Measurements from ENCODE around the gene TRABD2B.

DNA sequence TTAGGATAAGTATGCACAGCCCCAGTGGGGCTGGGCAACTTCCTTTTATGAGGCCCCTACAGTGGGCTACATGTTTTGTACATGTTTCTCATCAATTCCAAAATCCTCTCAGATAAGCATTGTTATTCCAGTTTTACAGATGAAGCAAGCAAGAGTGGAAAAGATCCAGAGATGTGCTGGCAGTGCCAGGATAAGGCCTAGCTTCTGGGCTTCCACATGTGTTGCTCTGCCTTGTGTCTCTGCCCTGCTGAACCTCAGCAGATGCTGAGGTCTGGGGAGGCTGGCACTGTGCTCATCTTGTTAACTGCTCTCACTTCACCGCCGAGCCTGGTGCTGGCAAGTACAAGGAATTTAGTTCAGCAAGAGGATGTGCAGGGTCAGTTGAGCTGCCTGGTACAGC lies 202.1 kb downstream of the TRABD2B start:
- TF ChIP-seq EP300 (IDR thresholded peaks at IDR 0.05; ENCODE audit: borderline replicate concordance) (no peak), FOXM1 (IDR thresholded peaks at IDR 0.05; ENCODE audit: borderline replicate concordance, low read depth) (no peak), EGR1 (IDR thresholded peaks at IDR 0.05) (no peak)
- TF ChIP-seq, protein P1, sequence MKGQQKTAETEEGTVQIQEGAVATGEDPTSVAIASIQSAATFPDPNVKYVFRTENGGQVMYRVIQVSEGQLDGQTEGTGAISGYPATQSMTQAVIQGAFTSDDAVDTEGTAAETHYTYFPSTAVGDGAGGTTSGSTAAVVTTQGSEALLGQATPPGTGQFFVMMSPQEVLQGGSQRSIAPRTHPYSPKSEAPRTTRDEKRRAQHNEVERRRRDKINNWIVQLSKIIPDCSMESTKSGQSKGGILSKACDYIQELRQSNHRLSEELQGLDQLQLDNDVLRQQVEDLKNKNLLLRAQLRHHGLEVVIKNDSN (IDR thresholded peaks at IDR 0.05) = no peak
